NCI-H524 treated with DMSO at 0.1 percent for 48 hours (cell line): ENCODE results near the gene RUNX1.

Source experiments
- DNase-seq: peaks from one replicate; lab custom pipeline; 2025; lab: John Stamatoyannopoulos, UW

Gene RUNX1

DNA sequence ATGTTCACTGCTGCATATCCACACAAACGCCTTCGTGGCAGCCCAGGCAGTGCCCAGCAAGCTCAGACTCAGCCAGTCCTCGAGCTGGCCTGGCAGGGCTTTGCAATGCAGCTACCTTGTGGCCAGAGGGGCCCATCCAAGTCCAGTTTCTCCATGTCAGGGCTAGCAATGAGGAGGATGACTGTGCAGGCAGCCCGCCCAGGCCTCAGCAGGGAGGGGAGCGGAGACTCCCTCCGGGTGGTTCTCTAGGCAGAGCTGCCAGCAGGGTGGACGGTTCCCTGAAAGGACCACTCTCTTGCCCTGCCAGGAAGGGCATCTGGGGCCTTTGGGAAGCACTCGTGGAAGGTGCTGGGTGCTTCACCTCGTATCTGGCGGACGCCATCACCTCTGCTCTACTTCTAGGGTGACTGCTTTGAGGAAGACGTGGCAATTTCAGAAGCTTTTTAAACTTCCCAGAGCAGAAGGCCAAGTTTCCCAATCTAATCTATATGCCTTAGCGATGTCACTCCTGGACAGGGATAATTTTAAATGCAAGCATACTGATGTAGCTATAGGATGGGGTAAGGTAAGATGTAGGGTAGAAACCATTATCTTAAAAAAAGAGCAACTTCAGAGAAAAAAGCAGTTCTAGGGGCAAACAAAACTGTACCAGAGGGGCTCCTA lies 56.2 kb downstream of the RUNX1 start:
- no peak for DNase-seq

DNA sequence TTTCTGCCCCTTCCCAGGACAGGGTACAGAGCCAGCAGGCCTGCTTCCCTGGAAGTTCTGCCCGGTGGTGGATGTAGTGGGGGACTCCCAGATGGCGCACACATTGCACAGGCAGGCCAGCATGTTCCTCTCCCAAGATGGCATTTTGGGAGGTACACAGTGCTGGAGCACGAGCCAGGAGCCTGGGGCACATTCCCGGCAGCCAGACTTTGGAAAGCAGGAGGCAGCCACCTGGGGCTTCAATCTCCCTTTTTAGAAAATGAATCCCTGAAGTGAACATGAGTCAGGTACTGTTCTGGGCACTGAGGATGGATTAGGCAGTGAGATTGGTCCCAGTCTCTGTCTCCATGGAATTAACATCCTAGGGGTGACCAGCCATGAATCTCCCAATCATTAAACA lies 56.9 kb downstream of the RUNX1 start:
- no peak for DNase-seq

DNA sequence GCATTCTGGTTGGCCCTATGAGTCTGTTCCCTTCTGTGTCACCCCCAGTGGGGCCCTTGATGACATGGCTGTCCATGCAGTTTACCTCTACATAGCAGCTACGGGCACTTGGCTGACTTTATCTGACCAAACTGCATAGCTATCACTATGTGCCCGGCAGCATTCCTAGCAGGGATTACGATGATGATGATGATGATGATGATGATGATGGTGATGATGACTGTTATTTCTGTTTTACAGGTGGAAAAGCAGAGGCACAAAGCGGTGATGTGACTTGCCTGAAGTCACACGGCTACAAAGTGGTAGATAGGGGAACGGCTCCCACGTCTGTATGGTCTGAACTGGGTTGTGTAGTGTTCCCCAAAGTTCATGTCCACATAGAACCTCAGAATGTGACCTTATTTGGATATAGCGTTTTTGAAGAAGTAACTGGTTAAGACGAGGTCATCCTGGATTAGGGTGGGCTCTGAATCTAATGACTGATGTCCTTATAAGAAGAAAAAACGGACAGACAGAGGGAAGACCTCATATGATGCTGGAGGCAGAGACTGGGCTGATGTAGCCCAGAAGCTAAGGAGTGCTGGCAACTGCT lies 57.6 kb downstream of the RUNX1 start:
- DNase-seq, result no peak

DNA sequence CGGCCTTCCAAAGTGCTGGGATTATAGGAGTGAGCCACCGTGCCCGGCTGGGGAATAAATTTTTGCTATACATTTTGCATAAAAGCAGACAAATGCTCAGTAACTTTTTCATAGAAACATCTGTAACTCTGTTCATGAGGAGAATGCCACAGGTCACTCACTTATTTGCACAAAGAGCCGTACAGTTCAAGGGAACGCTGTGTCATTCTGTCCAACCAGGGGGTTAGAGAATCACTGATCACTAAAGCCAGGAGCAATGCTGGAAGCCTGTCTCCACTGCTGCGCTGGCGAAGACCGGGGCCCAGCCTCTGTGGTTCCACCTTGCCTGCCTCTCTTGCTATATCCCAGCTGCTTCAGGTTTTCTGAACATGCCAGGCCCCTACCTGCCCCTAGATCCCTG lies 58.3 kb downstream of the RUNX1 start:
- DNase-seq, result no peak

DNA sequence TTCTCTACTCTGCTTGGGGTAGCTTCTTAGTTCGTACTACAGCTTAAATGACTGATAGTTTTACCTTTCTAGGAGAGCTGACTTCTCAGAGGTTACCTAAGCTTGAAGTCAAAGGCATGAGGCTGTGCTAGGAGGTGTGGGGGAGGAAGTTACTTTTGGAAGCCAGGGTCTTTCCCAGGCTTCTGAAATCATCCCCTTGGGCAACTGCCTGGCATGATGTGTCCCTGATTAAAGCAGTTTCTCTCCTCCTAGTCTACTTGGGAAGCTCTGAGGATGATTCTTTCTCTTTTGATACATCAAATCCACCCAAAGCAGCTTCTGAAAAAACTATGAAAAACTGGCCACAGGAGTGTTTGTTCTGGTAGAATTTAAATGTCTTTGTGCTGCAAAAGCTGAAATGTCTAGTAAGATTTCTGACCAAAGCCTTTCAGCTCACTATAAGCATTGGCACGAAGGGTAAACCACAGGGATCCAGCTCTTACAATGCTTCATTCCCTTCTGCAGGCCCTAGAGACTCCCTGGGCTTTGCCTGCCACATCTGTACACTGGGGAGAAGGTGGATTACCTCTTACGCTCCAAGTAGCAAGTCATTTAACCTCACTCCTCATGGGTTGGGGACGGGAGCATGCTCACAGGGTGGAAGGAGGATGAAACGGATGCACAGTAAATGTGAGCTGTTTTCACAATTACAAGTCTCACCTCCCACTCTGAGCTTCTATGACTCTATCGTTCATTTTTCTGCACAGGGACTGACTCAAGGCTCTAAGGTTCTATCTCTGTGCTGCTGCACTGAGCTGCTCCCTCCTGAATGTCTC lies 59.6 kb downstream of the RUNX1 start:
- no peak for DNase-seq

DNA sequence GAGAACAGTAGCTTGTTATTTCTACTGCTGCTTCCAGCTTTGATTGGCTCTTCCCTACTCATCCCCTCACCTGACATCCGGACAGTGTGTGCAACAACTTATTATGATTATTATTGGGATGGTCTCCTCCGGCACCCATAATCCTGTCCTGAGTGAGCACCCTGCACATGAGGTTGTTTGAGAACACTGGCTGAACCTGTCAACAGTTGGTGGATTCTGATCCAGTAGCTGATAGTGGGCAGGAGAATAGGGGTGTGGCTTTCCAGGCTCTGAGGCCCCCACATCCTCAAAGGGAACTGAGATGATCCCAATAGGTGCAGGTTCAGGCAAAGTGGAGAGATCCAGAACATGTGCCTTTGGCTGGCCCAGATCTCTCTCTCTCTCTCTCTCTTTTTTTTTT lies 60.5 kb downstream of the RUNX1 start:
- DNase-seq, result no peak

DNA sequence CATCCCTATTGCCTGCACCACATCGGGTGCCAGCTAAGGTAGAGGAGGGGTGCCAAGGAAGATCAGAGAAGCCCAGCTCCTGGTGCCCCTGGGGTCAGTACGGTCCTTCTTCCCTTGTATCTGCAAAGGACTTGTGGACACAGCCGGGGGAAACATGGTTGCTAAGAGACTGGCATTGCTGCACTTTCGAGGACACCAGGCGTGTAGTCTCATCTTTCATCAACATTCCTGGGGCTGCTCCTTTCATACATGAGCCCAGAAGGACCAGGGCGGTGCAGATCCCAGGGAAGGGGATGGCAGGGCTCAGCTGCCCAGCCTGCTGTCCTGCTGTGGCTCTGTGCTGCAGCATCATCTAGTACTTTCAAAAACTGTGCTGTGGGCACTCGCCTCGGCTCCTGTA lies 61.0 kb downstream of the RUNX1 start:
- no peak for DNase-seq

DNA sequence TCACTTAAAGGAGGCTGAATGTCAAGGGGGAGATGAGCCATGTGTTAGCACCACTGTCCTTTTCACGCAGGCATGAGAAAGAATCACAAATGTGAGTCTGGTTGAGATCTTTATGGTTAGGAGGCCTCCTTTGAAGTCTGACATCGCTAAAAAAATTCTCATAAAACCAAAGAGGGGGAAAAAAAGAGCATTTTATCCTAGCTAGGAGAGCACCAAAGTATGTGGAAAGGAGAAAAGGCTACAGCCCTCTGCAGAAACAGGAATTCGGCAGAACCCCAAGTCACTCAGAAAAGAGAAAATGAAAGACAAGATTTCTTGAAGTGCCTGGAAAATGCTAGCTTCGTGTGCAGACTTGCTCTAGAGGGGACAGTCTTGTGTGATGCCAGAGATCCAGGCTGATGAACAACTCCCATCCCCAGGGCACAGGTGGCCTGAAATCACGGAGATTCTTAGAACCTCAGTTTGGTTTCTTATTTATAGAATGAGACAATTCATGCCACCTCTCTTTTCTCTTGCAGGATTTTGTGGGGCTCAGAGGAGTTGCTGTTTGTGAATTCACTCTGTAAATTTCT lies 61.5 kb downstream of the RUNX1 start:
- no peak for DNase-seq

DNA sequence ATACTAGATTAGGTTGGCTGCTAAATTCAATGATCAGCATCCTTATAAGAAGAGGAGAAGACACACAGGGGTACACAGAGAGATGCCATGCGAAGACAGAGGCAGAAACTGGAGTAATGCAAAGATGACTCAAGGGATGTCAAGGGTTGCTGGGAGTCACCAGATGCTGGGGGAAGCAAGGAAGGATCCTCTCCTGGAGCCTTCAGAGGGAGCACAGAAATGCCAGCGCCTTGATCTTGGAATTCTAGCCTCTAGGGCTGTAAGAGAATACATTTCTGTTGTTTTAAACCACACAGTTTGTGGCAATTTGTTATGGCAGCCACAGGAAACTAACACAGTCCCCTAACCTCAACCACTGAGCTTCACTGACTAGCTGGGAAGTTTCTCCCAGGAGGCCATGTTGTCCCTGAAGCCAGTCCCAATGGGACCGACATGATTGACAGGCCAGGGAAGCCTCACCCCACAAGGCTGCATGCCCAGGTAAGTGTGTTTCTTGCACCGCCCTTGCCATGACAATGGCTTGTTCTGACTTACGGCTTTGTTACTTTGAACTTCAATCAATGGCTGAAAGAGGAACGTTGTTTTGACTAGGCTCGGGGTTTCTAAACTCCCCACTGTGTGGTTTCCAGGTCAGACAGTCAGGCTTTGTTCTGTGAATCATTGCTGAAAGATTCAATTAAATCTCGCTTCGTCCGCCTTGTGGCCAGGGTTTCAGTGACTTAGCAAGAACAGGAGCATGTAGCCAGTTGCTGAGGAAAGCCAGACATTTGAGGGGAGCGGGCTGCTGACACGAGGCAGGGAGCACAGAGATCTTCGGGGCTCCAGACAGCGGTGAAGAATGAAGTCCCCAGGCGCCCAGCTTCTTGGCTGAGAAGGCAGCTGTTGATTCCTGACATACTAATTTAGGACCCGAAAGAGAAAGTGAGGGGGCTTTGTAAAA lies 62.3 kb downstream of the RUNX1 start:
- DNase-seq, result no peak

DNA sequence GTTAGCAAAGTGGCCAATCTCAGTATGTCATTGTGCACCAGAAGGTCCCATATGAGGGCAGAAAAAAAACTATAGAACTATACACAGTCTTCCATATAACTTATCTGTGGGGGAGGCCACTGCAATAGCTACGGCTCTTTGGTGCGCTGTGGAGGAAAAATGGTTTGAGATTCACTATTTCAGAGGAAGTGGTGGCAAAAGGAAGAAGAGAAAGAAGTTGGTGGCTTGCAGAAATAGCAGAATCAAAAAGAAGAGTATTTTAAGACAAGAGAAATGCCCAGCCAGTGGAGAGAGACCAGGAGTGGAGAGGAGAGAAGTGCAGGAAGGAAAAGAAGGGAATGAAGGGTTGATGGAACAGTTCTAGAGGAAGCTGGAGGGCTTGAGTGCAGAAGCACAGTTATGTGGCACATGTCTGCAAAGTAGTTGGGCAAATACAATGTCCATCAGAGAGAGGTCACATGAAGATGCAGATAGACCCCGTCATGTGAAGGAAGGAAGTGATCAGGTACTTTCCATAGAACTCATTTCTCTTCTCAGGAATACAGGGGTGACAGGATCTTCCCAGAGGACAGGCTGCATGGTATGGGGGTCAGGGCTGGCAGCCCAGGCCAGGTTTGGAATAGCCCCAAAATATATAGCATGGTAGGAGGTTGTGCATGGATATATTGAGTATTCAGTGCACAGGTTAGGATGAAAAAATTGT lies 64.6 kb downstream of the RUNX1 start:
- DNase-seq, result no peak

DNA sequence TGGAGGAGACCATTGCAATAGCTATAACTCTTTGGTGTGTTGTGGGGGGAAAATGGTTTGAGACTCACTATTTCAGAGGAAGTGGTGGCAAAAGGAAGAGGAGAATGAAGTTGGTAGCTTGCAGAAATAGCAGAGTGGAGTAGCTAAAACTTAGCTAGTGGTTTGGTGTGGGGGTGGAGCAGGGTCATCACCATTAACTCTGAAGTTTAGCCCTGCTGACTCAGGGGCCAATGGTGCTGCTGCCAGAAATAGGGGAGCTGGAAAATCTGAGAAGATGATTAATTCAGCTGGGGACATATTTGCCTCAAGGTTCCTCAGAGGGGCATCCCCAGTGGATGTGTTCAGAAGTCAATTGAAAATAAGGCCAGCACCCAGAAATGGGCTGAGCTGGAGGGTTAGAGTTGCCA lies 65.4 kb downstream of the RUNX1 start:
- no peak for DNase-seq

DNA sequence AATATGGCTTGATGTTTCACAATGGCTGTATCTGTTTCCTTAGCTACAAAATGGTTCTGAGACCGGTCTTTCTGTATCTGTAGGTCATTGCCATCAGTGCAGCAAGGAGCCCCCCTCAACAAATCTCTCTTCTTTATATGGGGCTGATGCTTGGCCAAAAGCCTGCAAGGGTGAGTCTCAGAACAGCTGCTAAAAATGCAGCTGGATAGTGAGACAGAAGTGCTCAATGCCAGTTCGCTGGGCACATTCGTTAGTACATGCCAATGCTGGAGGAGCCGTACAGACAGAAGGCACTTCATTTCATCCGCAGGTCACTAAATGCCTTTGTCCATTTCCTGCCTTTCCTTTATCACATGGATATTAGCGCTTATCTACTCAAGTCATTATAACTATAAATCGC lies 67.3 kb downstream of the RUNX1 start:
- no peak for DNase-seq

DNA sequence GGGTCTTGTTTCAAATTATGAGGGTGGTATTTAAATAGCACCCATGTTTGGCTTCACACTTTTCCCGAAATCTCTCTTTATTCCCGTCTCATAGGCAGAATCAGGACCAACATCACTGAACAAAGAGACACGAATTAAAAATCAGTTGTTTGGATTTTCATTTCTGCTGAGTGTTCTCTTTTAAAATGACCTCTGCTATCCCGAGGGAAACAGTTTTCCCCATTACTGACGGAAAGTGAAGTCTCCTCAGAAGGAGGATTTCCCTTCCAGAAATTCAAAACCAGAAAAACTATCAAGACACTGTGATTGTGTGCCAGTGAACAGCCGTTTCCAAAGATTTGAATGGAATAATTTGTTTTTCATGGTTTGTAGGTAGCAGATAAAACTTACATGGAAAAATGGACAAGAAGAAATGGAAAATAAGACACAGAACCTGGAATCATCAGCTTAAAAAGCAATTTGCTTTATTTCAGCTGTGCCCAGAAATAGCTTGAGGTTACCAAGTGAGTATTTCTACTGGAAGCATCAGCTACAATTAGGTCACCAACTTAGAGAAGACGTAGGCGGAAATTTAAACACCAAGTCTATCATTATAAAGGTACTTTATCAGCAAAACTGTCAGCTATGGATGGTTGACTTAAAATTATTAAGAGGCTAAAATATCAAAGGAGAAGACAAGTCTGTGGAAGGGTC lies 68.5 kb downstream of the RUNX1 start:
- no peak for DNase-seq

DNA sequence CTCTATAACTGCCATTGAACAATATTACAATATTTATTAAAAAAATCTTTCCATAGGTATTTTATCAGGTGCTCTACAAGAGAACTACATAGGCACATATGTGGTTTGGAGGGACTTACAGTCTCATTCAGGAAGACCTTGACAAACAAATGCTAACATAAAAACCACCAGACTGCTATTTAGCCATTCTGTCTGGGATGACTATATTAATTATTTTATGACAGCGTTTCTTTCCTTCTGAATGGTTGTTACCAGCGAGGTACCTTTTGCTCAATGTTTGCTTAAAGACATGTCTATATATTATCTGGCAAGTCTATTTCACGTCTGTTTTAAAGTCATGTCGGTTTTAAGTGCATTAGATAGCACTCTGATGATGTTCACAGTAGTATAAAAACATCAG lies 69.7 kb downstream of the RUNX1 start:
- no peak for DNase-seq

DNA sequence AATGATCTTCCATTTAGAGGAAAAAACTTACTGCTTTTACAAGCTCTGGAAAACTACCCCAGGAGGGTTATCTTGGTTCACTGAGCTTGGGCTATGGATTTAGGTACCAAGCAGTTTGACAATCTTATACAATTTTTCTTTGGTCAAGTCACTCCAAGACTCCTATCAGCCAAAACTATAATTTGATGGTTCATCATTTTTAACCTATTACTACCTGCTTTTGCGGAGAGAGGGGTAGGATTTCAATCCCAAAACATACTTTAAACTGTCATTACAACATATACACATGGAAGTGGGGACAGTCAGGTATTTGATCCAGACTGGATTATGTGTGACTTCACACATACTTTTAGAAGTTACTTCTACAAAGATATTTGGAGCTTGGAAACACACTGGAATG lies 71.8 kb downstream of the RUNX1 start:
- no peak for DNase-seq

DNA sequence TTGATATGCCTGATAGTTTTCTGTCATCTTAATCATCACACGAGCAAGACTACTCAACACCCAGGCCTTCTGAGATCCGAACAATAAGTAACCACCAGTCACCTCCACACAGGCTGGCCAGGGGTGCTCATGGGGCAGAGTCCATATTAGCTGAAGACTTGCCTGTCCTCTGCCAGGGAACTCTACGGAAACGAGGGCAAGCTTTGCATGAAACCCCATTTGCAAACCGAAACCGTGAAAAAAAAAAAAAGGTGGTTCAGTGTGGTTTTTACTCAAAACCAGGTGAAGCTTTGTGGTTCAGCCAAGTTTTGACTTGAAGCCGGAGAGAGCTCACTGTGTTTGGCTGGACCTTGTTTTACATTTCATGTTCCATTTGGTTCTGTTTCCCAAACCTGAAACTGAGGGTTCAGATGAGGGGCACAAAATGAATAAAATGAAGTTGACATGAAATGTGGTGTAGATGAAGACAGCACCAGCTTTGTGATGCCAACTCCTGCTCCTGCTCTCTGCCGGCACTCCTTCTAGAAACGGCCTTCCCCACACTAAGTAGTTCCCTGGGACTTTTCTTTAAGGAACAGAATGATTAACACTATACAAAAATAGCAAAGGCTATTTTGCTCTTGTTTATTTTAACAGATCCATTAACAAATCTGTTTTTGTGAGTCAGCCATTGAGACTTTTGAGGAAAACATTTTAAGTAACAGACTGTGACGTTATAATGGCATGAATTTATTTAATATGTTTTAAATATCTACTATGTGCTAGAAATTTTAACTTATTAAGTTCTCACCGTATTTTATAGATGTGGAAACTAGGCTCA lies 74.7 kb downstream of the RUNX1 start:
- DNase-seq, result no peak

DNA sequence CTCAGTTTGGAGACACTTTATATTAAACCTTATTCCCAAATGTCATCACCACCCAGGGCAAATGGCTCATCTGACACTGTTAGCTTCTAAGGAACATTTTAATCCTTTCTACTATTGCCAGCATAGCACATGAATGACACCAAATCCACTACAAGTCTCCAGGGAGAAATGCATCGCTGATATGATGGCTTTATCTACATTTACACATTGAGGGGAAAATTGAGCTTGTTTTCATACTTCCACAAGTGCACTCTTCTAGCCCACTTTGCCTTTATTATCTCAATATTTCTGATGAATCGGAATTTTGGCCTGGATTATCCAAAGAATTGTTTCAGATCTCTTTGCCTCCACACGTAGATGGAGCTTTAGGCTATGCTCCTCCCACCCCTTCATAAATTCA lies 75.4 kb downstream of the RUNX1 start:
- no peak for DNase-seq

DNA sequence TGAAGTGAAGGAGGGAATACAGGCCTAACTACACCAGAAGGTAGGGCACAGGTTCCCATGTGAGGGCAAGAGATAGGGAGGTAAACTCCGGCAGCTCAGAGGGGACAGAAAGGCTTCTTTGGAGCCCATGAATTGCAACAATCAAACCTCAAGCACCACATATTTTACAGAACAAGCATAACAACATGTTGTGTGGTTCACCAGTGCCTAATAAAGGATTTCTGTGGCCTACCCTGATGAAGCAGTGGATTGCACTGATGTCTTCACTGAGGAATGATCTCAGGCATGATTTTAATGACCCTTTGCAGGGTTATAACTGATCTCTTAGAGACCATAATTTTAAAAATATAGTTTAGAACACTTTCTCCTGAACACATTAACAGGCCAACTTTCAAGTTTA lies 77.4 kb downstream of the RUNX1 start:
- no peak for DNase-seq

DNA sequence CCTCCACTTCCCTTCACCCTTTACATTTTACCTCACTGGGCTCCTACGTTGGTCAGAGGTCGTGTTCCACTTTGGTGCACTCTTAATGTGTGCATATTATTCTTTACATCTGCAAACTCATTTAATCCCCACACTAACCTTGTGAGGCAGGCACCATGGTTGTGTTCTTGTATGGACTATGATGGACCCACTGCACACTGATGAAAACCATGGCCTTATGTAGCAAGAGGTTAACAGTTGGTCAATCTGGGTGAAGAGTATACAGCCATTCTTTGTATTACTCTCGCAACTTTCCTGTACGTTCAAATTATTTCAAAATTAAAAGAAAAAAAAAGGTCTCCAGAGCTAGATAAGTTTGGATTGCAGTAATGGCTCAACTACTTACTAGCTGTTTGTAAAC lies 78.5 kb downstream of the RUNX1 start:
- DNase-seq, result no peak

DNA sequence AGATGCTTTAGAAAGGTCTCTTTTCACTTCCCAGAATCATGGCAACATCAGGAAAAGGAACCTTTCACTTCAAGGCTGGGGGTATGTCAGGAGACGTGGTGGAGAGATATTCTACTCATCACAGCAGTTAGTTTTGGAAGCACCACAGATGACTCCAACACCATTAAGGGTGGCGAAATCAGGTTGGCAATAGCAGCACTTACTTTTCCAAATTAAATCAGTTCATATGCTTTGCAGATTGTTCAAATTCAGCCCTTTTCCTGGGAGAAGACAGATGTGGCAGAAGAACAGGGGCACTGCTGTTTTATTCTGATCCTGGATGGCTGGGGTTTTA lies 79.0 kb downstream of the RUNX1 start:
- no peak for DNase-seq
